ENCODE results near the gene GRID1.

GRID1 gene

DNA sequence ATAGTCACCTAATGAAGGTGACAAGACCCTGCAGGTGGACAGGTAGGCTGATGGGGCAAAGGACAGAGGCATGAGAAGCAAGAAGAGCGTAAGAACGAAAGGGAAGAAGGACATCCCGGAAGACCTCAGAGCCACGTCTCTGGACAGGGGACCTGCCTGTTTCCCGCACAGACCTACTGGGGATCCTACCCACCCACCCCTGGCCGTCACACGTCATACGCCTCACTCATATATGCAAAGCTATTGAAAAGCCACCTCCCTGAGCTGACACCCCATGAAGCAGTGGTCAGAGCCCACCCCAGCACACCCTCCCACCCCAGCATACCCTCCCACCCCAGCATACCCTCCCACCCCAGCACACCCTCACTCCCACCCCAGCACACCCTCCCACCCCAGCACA is 140.6 kb downstream of the GRID1 start:
- no peak for TF ChIP-seq YY1 (IDR thresholded peaks at IDR 0.05; ENCODE audit: insufficient read depth, insufficient read length)
- TF ChIP-seq SUZ12 (IDR thresholded peaks at IDR 0.05; ENCODE audit: extremely low read depth, insufficient read depth, insufficient read length), result no peak
- no peak for TF ChIP-seq ZNF274 (IDR thresholded peaks at IDR 0.05; ENCODE audit: low read depth, low read length)
- peaks cover 8% of the 10 kb centered on the region for H3K4me1 ChIP-seq (ENCODE audit: insufficient read depth, insufficient read length)
- no peaks in the 10 kb centered on the region for H3K36me3 ChIP-seq (ENCODE audit: insufficient read depth, insufficient read length, low read length)
- no peak overlapping the region for H3K9ac ChIP-seq (ENCODE audit: insufficient read length, low read depth)
- no peaks in the 10 kb centered on the region for H3K27me3 ChIP-seq (ENCODE audit: insufficient read depth, insufficient read length)
- DNase-seq (ENCODE audit: low read depth, low spot score), result no peak
- H3K4me3 ChIP-seq (ENCODE audit: insufficient read length, low read depth), result no peak overlapping the region
- no peaks in the 10 kb centered on the region for H3K9me3 ChIP-seq (ENCODE audit: insufficient read depth, low read length)

DNA sequence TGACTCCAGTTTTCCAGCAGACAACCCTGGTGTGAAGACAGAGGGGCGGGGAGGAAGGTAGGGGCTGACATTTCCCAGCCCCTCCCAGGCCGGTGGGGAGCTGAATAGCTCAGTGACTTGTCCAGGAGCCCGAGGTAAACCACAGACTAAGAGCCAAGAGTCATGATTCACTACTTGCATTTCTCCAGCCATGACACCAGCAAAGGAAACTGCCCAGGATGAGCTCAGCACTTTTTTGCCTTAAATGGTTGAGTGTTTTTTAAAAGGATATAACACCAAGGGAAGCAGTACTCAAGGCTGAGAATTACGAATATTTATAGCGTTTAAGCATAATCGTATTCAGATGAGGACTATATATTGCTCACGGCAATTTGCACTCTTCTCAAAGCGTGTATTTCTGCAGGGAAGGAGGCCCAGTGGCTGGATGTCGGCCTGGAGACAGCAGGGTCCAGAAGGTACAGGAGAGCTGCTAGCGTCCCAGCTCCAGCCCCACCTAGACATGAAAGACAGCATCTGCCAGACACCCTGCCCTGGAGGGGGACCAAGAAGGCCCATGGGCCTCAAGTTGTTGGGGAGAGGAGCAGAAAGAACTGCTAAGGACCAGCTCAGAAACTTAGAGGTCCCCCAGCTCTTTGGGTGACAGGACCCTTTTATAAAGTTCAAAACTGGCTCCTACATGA is 141.4 kb downstream of the GRID1 start:
- no peak for DNase-seq (ENCODE audit: low read depth, low spot score)
- TF ChIP-seq SUZ12 (IDR thresholded peaks at IDR 0.05; ENCODE audit: extremely low read depth, insufficient read depth, insufficient read length) (no peak), ZNF274 (IDR thresholded peaks at IDR 0.05; ENCODE audit: low read depth, low read length) (no peak), YY1 (IDR thresholded peaks at IDR 0.05; ENCODE audit: insufficient read depth, insufficient read length) (no peak)
- Histone ChIP-seq H3K36me3 (ENCODE audit: insufficient read depth, insufficient read length, low read length) (no peaks in the 10 kb centered on the region), H3K4me3 (ENCODE audit: insufficient read length, low read depth) (no peak overlapping the region), H3K9me3 (ENCODE audit: insufficient read depth, low read length) (no peaks in the 10 kb centered on the region), H3K9ac (ENCODE audit: insufficient read length, low read depth) (no peak overlapping the region), H3K27me3 (ENCODE audit: insufficient read depth, insufficient read length) (no peaks in the 10 kb centered on the region), H3K4me1 (ENCODE audit: insufficient read depth, insufficient read length) (peaks cover 8% of the 10 kb centered on the region)

DNA sequence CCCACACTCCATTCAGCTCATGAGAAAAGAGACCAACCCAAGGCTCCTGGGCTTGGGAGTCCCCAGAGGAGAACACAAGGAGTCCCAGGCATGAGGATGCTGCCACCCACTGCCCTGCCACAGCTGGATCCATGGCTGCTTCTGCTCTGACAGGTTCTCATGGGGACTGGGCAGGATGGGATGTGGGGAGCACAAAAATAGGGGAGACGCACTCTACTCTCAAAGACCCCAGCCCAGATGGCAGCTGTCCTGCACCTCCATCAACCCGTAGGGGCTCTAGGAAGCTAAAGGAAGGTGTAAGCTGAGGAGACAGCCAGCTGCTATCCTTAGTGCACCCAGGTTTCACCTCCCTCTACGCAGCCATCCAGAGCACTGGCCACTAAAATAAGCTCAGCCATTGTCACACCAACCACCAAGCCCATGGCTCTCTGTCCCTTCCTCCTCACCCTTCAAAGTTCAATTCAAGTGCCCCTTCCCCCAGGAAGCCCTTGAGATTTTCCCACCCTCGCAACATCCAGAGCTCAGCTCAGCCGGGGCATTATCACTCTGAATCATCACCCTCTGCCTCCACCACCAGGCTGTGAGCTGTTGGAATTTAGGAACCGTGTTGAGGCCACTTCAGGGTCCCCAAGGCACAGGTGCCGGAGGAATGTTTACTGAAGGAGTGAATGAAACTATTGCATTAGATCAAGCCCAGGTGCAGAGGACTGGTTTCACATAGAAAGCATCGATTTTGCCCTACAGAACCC is 142.1 kb downstream of the GRID1 start:
- no peak for TF ChIP-seq ZNF274 (IDR thresholded peaks at IDR 0.05; ENCODE audit: low read depth, low read length)
- TF ChIP-seq SUZ12 (IDR thresholded peaks at IDR 0.05; ENCODE audit: extremely low read depth, insufficient read depth, insufficient read length), result no peak
- TF ChIP-seq YY1 (IDR thresholded peaks at IDR 0.05; ENCODE audit: insufficient read depth, insufficient read length), result no peak
- H3K36me3 ChIP-seq (ENCODE audit: insufficient read depth, insufficient read length, low read length), result no peaks in the 10 kb centered on the region

DNA sequence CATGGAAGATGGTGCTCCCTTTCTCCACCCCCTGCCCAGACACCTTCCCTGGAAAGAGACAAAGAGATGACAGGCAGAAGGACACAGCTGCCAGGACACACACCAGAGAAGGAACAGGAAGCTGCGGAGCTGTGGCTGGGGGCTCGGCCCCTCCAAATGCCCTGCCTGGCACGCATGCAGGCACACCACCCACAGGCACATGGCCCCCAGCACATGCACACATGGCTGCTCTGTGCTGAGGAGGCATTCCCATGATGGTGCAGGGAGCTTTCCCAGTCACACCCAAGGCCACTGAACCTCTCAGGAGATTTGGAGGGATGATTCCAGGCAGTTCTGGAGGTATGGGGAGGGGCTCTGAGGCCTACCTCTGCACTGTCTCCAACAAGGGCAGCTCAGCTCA is 143.3 kb downstream of the GRID1 start:
- no peak for TF ChIP-seq YY1 (IDR thresholded peaks at IDR 0.05; ENCODE audit: insufficient read depth, insufficient read length)
- no peak for TF ChIP-seq ZNF274 (IDR thresholded peaks at IDR 0.05; ENCODE audit: low read depth, low read length)
- no peak for TF ChIP-seq SUZ12 (IDR thresholded peaks at IDR 0.05; ENCODE audit: extremely low read depth, insufficient read depth, insufficient read length)
- H3K27me3 ChIP-seq (ENCODE audit: insufficient read depth, insufficient read length), result no peaks in the 10 kb centered on the region
- H3K4me1 ChIP-seq (ENCODE audit: insufficient read depth, insufficient read length), result peaks cover 8% of the 10 kb centered on the region
- no peaks in the 10 kb centered on the region for H3K36me3 ChIP-seq (ENCODE audit: insufficient read depth, insufficient read length, low read length)
- no peak overlapping the region for H3K4me3 ChIP-seq (ENCODE audit: insufficient read length, low read depth)
- no peaks in the 10 kb centered on the region for H3K9me3 ChIP-seq (ENCODE audit: insufficient read depth, low read length)
- H3K9ac ChIP-seq (ENCODE audit: insufficient read length, low read depth), result no peak overlapping the region
- DNase-seq (ENCODE audit: low read depth, low spot score), result no peak

More for the DNA sequence above, 142.1 kb downstream of the GRID1 start:
- no peak overlapping the region for H3K9ac ChIP-seq (ENCODE audit: insufficient read length, low read depth)
- no peaks in the 10 kb centered on the region for H3K9me3 ChIP-seq (ENCODE audit: insufficient read depth, low read length)
- DNase-seq (ENCODE audit: low read depth, low spot score), result no peak
- peaks cover 8% of the 10 kb centered on the region for H3K4me1 ChIP-seq (ENCODE audit: insufficient read depth, insufficient read length)
- H3K4me3 ChIP-seq (ENCODE audit: insufficient read length, low read depth), result no peak overlapping the region
- no peaks in the 10 kb centered on the region for H3K27me3 ChIP-seq (ENCODE audit: insufficient read depth, insufficient read length)

DNA sequence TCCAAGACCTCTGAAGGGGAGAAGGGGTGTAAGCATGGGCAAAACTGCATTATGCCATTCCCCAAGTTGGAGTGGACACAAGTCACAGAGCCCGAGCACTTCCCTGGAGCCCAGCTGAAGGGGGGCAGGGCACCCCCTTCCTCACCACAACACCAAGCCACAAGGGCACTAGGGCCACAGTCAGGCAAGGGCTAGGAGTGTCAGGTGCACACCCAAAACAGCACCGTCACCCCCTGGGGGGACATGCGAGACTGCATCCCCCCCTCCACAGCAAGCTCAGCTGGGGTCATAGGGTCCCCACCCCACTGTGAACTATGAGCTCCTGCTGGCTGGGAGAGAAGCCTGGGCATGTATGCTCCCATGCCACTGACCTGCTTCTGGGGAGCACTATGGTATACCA is 143.9 kb downstream of the GRID1 start:
- Histone ChIP-seq H3K36me3 (ENCODE audit: insufficient read depth, insufficient read length, low read length) (no peaks in the 10 kb centered on the region), H3K9me3 (ENCODE audit: insufficient read depth, low read length) (no peaks in the 10 kb centered on the region), H3K4me3 (ENCODE audit: insufficient read length, low read depth) (no peak overlapping the region), H3K9ac (ENCODE audit: insufficient read length, low read depth) (no peak overlapping the region), H3K4me1 (ENCODE audit: insufficient read depth, insufficient read length) (peaks cover 8% of the 10 kb centered on the region), H3K27me3 (ENCODE audit: insufficient read depth, insufficient read length) (no peaks in the 10 kb centered on the region)
- TF ChIP-seq YY1 (IDR thresholded peaks at IDR 0.05; ENCODE audit: insufficient read depth, insufficient read length) (no peak), SUZ12 (IDR thresholded peaks at IDR 0.05; ENCODE audit: extremely low read depth, insufficient read depth, insufficient read length) (no peak), ZNF274 (IDR thresholded peaks at IDR 0.05; ENCODE audit: low read depth, low read length) (no peak)
- DNase-seq (ENCODE audit: low read depth, low spot score), result no peak

DNA sequence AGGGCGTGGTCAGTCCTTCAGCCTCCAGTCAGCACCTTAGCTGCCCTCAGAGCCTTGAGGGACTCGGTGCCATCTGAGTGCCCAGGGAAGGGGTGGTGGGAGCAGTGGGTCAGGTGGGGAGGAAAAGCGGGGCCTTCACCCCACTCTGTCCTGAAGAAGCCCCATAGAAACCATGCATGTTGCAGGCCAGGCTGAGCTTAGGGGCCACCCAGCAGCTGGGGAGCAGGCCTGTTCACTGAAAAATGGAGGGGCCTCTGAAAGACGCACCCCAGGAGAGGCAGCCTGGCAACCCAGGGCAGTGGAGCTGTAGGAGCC is 144.3 kb downstream of the GRID1 start:
- no peaks in the 10 kb centered on the region for H3K36me3 ChIP-seq (ENCODE audit: insufficient read depth, insufficient read length, low read length)
- H3K9me3 ChIP-seq (ENCODE audit: insufficient read depth, low read length), result no peaks in the 10 kb centered on the region
- peaks cover 8% of the 10 kb centered on the region for H3K4me1 ChIP-seq (ENCODE audit: insufficient read depth, insufficient read length)
- no peaks in the 10 kb centered on the region for H3K27me3 ChIP-seq (ENCODE audit: insufficient read depth, insufficient read length)
- no peak for DNase-seq (ENCODE audit: low read depth, low spot score)
- no peak overlapping the region for H3K4me3 ChIP-seq (ENCODE audit: insufficient read length, low read depth)
- H3K9ac ChIP-seq (ENCODE audit: insufficient read length, low read depth), result no peak overlapping the region
- no peak for TF ChIP-seq ZNF274 (IDR thresholded peaks at IDR 0.05; ENCODE audit: low read depth, low read length)
- no peak for TF ChIP-seq YY1 (IDR thresholded peaks at IDR 0.05; ENCODE audit: insufficient read depth, insufficient read length)
- no peak for TF ChIP-seq SUZ12 (IDR thresholded peaks at IDR 0.05; ENCODE audit: extremely low read depth, insufficient read depth, insufficient read length)
